ENCODE data around the gene FGF12. TPM values are rescaled to one million over a fixed set of nuclear protein-coding genes. Genes with fewer than 3 reads are reported as not detected.

The FGF12 gene
- total RNA-seq, 1 donor from 2014 or later: 3.2 TPM

DNA sequence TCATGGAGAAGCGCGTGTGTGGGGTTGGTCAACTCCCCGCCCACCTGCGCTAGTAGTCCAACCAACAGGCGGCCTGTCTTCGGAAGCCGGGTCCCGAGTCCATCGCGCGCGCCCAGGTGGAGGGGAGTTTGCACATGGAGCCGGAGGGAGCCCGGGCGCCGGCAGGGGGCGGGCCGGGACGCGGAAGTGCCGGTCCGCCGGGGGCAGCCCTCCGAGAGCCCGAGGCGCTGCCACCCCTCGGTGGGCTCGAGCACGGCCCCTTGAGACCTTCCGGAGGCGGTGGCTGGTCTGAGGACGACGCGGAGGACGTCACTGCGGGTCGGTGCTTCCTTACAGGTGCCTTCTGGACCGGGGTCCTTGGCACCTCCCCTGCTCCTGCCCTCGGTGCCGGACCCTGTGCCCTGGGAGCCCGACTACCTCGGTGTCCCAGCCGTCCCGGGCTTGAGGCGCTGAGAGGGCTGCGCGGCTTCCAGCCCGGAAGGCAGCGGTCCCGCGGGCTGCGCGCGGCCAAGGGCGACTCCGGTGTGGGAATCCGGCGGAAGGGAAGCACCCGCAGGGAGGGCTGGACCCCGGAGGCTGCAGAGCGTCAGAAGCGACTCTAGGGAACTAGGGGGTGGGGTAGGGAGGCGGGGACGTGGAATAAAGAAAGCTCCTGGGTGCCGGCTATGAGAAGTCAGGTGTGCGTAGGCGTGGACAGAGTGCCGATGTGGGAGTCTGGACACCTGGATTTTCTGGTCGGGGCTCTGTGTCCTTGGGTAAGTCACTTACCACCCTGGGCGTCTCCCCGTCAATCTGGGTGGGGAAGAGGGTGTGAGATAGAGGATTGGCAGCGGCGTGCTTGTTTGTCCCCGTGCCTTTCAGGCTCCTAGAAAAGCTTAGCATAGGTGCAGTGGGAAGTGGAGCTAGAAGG is 212.3 kb downstream of the FGF12 start:
- intact Hi-C loops (cut with DNase I): no loop called here
- Histone ChIP-seq H3K27ac (no peak overlapping the region), H3K9me3 (no peaks in the 10 kb centered on the region), H3K4me3 (peak overlapping the region; percentile 28), H3K36me3 (no peaks in the 10 kb centered on the region), H3K4me1 (no peaks in the 10 kb centered on the region), H3K27me3 (peaks cover 41% of the 10 kb centered on the region)
- DNase-seq: peak; percentile 62
- ATAC-seq: peak; percentile 54
- peak; percentile 7 for TF ChIP-seq CTCF (IDR thresholded peaks at IDR 0.05)

- Histone ChIP-seq H3K4me3 (peak overlapping the region; percentile 28), H3K9me3 (no peaks in the 10 kb centered on the region), H3K36me3 (no peaks in the 10 kb centered on the region), H3K27me3 (peaks cover 41% of the 10 kb centered on the region), H3K27ac (no peak overlapping the region), H3K4me1 (no peaks in the 10 kb centered on the region)
- intact Hi-C loops (cut with DNase I): no loop called here
- DNase-seq (peak; percentile 63), ATAC-seq (peak; percentile 36)
- TF ChIP-seq CTCF (IDR thresholded peaks at IDR 0.05): no peak
Observed at GRCh38 chr3:192514081-192514753, 213.1 kb downstream of the FGF12 start.

- H3K4me3 ChIP-seq: no peak overlapping the region
- no peak for DNase-seq
- no peaks in the 10 kb centered on the region for H3K4me1 ChIP-seq
- intact Hi-C loops (cut with DNase I): no loop called here
- no peaks in the 10 kb centered on the region for H3K9me3 ChIP-seq
- H3K27ac ChIP-seq: no peak overlapping the region
- no peaks in the 10 kb centered on the region for H3K27me3 ChIP-seq
- no peak for TF ChIP-seq CTCF (IDR thresholded peaks at IDR 0.05)
- H3K36me3 ChIP-seq: no peaks in the 10 kb centered on the region
- no peak for ATAC-seq
Observed at GRCh38 chr3:192505731-192506130, 221.6 kb downstream of the FGF12 start.

- H3K4me3 ChIP-seq: no peak overlapping the region
- TF ChIP-seq CTCF (IDR thresholded peaks at IDR 0.05): no peak
- DNase-seq (no peak), ATAC-seq (no peak)
- intact Hi-C loops (cut with DNase I): no loop called here
- H3K36me3 ChIP-seq: no peaks in the 10 kb centered on the region
- no peaks in the 10 kb centered on the region for H3K4me1 ChIP-seq
- H3K27ac ChIP-seq: no peak overlapping the region
- no peaks in the 10 kb centered on the region for H3K27me3 ChIP-seq
- H3K9me3 ChIP-seq: no peaks in the 10 kb centered on the region
Observed at GRCh38 chr3:192501401-192501800, 225.9 kb downstream of the FGF12 start.

DNA sequence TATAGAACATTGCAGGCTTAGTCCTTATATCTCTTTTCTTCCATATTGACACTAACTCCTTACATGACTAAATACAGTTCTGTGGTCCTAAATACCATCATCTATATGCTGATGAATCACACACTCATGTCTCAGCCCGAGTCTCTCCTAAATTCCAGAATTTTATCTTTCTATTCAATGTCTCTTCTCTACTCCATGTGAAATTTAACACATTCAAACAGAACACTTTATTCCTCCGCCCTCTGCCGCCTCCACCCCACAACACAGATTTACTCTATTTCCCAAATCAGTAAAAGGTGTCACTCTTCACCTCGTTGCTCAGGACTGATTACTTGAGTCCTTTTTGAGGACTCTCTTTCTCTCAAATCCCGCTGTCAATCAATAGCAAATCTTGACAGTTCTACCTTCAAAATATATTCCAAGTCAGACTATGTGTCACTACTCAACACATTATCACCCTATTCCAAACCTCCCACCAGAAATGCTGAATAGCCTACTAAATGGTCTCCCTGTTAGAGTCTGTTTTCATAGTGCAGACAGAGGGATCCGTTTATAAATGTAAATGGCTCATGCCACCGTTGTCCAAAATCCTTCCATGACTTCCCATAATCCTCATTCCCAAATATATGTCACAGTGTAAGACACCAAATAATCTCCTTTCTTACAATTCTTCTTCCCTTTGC is 230.3 kb downstream of the FGF12 start:
- intact Hi-C loops (cut with DNase I): no loop called here
- no peak for DNase-seq
- Histone ChIP-seq H3K9me3 (no peaks in the 10 kb centered on the region), H3K27ac (no peak overlapping the region), H3K4me3 (no peak overlapping the region), H3K27me3 (no peaks in the 10 kb centered on the region), H3K36me3 (no peaks in the 10 kb centered on the region), H3K4me1 (no peaks in the 10 kb centered on the region)
- TF ChIP-seq CTCF (IDR thresholded peaks at IDR 0.05): no peak
- ATAC-seq: no peak
